GM10266 (cell line): ENCODE data around the gene MST1.

Experiments
- DNase-seq: peaks from one replicate; pipeline ENCODE4 v3.0.0; 2012; ENCODE audit errors: extremely low spot score
- TF ChIP-seq, protein P1 (sequence below): IDR thresholded peaks from 2 replicates; pipeline ENCODE4 v1.5.1; 2012; ENCODE audit warnings: mild to moderate bottlenecking, low read depth; ENCODE audit not compliant: control insufficient read depth, insufficient read depth; ENCODE audit errors: missing control alignments

The MST1 gene

GRCh38 chr3:49641292-49641691 is 48.0 kb downstream of the MST1 start:
- DNase-seq, result no peak
- TF ChIP-seq, protein P1, sequence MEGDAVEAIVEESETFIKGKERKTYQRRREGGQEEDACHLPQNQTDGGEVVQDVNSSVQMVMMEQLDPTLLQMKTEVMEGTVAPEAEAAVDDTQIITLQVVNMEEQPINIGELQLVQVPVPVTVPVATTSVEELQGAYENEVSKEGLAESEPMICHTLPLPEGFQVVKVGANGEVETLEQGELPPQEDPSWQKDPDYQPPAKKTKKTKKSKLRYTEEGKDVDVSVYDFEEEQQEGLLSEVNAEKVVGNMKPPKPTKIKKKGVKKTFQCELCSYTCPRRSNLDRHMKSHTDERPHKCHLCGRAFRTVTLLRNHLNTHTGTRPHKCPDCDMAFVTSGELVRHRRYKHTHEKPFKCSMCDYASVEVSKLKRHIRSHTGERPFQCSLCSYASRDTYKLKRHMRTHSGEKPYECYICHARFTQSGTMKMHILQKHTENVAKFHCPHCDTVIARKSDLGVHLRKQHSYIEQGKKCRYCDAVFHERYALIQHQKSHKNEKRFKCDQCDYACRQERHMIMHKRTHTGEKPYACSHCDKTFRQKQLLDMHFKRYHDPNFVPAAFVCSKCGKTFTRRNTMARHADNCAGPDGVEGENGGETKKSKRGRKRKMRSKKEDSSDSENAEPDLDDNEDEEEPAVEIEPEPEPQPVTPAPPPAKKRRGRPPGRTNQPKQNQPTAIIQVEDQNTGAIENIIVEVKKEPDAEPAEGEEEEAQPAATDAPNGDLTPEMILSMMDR, result no peak

DNA sequence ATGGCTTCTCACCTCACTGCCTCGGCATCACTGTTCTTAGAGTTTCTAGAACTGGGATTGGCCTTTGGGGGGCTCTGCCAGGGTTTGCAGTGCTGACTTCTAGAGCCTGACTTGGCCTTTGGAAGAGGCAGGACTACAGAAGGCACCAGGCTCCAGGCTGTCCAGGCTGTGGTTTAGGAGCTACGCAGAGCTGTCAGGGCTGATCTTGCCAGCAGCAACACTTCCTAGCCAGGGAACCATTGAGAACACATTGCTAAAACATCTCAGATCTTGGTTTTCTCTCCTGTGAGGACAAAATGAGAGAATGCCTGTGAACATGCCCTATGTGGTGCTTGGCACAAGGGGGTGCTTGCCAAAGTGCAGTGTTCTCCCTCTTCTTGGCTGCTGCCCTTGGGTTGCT is 49.7 kb downstream of the MST1 start:
- TF ChIP-seq, protein P1, result no peak
- no peak for DNase-seq

DNA sequence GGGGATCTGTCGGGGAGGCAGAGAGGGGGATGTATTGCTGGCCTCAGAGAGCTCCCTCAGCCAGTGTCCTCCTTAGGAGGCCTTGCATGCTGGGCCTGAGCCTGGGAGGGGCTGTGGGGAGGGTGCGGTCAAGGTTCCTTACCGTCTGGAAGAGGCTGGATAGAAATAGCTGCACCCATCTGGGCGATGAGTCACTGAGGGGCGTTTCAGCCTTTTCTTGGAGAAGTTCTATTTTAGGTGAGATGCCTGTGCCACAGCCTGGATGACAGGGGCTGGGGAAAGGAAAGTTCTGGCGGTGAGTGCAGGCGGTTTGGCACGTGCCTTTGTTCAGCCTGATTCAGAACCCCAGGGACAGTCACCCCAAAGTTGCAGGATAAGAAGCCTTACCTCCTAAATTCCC is 50.8 kb downstream of the MST1 start:
- TF ChIP-seq, protein P1, result no peak
- no peak for DNase-seq

DNA sequence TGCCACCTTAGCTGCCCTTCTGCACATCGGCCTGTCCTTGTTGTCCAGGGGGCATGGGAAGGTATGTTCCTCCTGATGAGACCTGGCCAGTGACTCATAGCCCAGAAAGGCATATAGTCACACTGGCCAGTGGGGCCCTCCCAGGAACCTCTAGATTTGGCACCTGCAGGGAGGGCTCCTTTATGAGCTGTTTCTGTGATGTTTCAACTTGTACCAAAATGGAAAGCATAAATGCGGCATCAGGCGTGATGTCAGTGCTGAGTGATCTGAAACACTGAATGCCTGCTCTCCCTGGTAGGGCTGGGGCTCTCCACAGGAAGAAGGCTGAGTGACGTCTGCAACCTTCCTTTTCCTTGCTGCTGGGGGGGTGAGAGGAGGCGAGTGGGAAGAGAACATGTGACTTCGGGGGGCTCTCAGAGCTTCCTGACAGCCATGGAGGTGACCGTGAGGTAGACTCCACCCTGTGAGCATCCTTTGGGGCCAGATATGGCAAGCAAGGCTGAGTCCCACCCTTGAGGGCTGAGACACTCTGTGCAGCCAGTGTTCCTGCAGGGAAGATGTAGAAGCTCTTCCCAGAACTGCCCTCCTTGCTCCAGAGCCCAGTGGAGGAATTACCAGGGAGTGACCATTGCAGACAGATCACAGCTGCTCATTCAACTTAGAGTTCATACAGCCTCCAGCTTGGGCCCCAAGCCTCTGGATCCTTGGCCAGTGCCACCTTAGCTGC is 52.2 kb downstream of the MST1 start:
- TF ChIP-seq, protein P1, result no peak
- no peak for DNase-seq

GRCh38 chr3:49634736-49635135 is 54.5 kb downstream of the MST1 start:
- TF ChIP-seq, protein P1, result no peak
- no peak for DNase-seq
